Measurements from ENCODE around the gene EFNA5. TPM values are rescaled to one million over a fixed set of nuclear protein-coding genes. Genes with fewer than 3 reads are reported as not detected.

EFNA5 gene
- total and polyA plus RNA-seq, 2 of the 8 experiments (the other 6 are each of a cell fraction or from before 2014, with no cell fraction given), result 9.6 to 21.8 TPM

DNA sequence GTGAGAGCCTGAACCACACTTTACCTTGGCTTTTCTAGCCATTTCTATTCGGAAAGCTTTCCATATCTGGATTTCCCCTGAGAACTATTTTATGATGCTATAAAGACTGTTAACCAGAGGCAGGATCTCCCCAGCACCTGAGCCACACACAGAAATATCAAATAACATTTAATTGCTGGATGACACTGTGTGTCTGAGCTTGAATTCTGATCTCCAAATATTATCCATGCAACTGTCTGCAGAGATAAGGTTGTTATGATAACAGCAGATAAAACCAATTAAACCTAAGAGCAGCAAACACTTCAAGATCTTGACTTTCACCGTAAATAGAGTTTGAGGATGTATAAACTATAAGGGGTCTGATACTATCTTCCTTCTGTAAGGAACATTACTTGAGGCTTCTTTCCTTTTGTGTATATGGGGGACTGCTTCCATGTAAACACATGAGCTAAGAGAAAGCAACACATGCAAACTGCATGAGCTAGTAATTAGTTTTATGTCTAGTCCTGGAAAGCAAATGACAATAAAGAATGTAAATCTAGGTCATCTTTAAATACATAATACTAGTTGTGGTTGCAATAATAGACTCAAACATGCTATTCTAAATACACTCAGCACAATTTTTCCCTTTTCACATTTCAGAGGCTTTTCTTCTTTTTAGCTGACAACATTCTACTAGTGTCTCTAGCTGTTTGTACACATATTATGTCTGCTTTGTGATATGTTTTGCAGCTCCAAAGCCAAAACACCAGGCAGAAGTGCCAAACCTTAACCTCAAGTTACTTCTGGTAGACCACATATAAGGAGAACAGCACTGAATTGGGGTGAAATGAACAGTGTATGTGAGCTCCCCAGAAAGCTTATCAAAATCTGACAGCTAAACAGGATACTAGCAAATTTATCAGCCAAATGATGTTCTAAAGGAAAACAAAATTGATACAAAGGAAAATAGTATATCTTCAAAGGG is 136.5 kb downstream of the EFNA5 start:
- TF ChIP-seq JUND (IDR thresholded peaks at IDR 0.05; ENCODE audit: low read length) (no peak), SAP30 (IDR thresholded peaks at IDR 0.05; ENCODE audit: insufficient read depth, insufficient replicate concordance, low read length) (no peak), ZNF274 (IDR thresholded peaks at IDR 0.05; ENCODE audit: borderline replicate concordance, extremely low read depth, low read length) (no peak), TAF7 (optimal IDR thresholded peaks at IDR 0.05; ENCODE audit: borderline replicate concordance, low read depth, low read length) (no peak), TBP (IDR thresholded peaks at IDR 0.05; ENCODE audit: low read depth, low read length) (no peak), SIX5 (IDR thresholded peaks at IDR 0.05; ENCODE audit: low read depth, low read length) (no peak)
- H4K5ac ChIP-seq (ENCODE audit: insufficient read length, low read depth, low read length), result no peak overlapping the region
- no peak overlapping the region for H4K91ac ChIP-seq (replicated peaks; ENCODE audit: insufficient read length, low read length)
- H2AK5ac ChIP-seq (ENCODE audit: low read depth, low read length), result no peak overlapping the region
- no peaks in the 10 kb centered on the region for H3K36me3 ChIP-seq (ENCODE audit: control insufficient read depth in 2 of 4, insufficient read depth in 4 of 4, low read length in 3 of 4)
- no peak overlapping the region for H3K14ac ChIP-seq (ENCODE audit: insufficient read length)
- H3K4ac ChIP-seq (replicated peaks; ENCODE audit: insufficient read length, low read depth, low read length), result no peak overlapping the region
- H3K9ac ChIP-seq (replicated peaks in 1 of 4; ENCODE audit: extremely low read depth in 1 of 4, low read depth in 3 of 4, low read length in 3 of 4), result no peak overlapping the region
- FAIRE-seq, result no peak
- CTCF ChIA-PET (ENCODE audit: partially characterized antibody), result interaction anchor here (0.5 to 0.9 kb wide), 2 partner anchors 16 to 544 kb away, joined by 4 to 5 read pairs; no protein-coding TSS in a partner anchor
- H2BK120ac ChIP-seq (replicated peaks; ENCODE audit: low read depth, low read length), result no peak overlapping the region
- H3K23ac ChIP-seq (ENCODE audit: insufficient read length), result no peak overlapping the region
- peaks cover 5 to 16% (median 9%) of the 10 kb centered on the region in 4 experiments; a peak in 5 of 7 replicates for H3K4me1 ChIP-seq (replicated peaks in 1 of 4; ENCODE audit: control insufficient read depth in 3 of 4, insufficient read depth in 4 of 4, low read length in 3 of 4)
- 0 out of 4 replicates have a peak, but pooled peaks cover 0 to 3% of the 10 kb centered on the region in 2 experiments for H3K79me2 ChIP-seq (ENCODE audit: control insufficient read depth in 1 of 2, insufficient read depth in 2 of 2, low read length in 2 of 2)
- no peak overlapping the region for H3K56ac ChIP-seq (replicated peaks; ENCODE audit: insufficient read length, low read depth, low read length)
- no peaks in the 10 kb centered on the region for H3K27me3 ChIP-seq (replicated peaks in 1 of 4; ENCODE audit: control insufficient read depth in 3 of 4, extremely low read depth in 1 of 4, insufficient read depth in 3 of 4, low read length in 3 of 4)
- H2BK5ac ChIP-seq (ENCODE audit: low read depth, low read length), result no peak overlapping the region
- no peak overlapping the region for H2AFZ ChIP-seq (ENCODE audit: low read length)
- 96% methylated on average over 2 of the region's 2 CpGs; no CpG with 5 or more reads in 1 of the 2 experiments for WGBS, 2 experiments (ENCODE audit: extremely low coverage in 1 of 2, insufficient coverage in 1 of 2, insufficient read length in 1 of 2, insufficient replicate concordance in 2 of 2, low coverage in 1 of 2, low lambda C conversion rate in 2 of 2, missing lambda C conversion rate in 1 of 2)
- H2BK15ac ChIP-seq (ENCODE audit: low read length), result no peak overlapping the region
- no peak overlapping the region for H3K18ac ChIP-seq (ENCODE audit: extremely low read depth, low read length)
- H3K23me2 ChIP-seq (ENCODE audit: low read depth, low read length), result no peaks in the 10 kb centered on the region
- H4K8ac ChIP-seq (ENCODE audit: extremely low read depth, insufficient read depth, low read length), result no peak overlapping the region
- H3K9me3 ChIP-seq (ENCODE audit: insufficient read depth in 2 of 2, low read depth in 1 of 2, low read length in 1 of 2), result no peaks in the 10 kb centered on the region
- DNase-seq (ENCODE audit: low read depth in 1 of 2, low spot score in 2 of 2), result no peak
- H3K27ac ChIP-seq (ENCODE audit: low read depth, low read length), result no peak overlapping the region
- POLR2A ChIA-PET (ENCODE audit: partially characterized antibody), result interaction anchor here (0.7 kb wide), 1 partner anchor 169 kb away, joined by 3 read pairs; no protein-coding TSS in a partner anchor
- H3K79me1 ChIP-seq (ENCODE audit: low read depth, low read length), result peaks cover 3% of the 10 kb centered on the region
- no peak overlapping the region for H3K4me3 ChIP-seq (ENCODE audit: extremely low read depth in 1 of 4, insufficient read depth in 2 of 4, low read depth in 3 of 4, low read length in 4 of 4)
- no peak overlapping the region for H2BK12ac ChIP-seq (ENCODE audit: low read depth, low read length)
- H2BK20ac ChIP-seq (ENCODE audit: low read length), result no peak overlapping the region
- peaks cover 0 to 4% of the 10 kb centered on the region in 2 experiments for H4K20me1 ChIP-seq (replicated peaks in 1 of 2; ENCODE audit: control insufficient read depth in 1 of 2, insufficient read depth in 2 of 2, low read length in 2 of 2)
- H3K4me2 ChIP-seq (ENCODE audit: insufficient read depth in 1 of 2, low read depth in 2 of 2, low read length in 2 of 2), result no peak overlapping the region

All from H1 (cell line).